AG10803 (cell line): ENCODE measurements around the gene DMBX1.

Experiments used
- DNase-seq: peaks from one replicate; pipeline ENCODE4 v3.0.0; 2010; ENCODE audit warnings: low read depth
- H3K4me3 ChIP-seq: 2 replicates; pipeline ENCODE4 v1.5.1; 2011; ENCODE audit warnings: mild to moderate bottlenecking, low read length, control low read depth
- CTCF ChIP-seq: conservative IDR thresholded peaks from 2 replicates; pipeline ENCODE4 v1.5.1; 2011; ENCODE audit warnings: mild to moderate bottlenecking, low read length, control low read depth, inconsistent platforms

DMBX1 gene

GRCh38 chr1:46530311-46530710, 40.7 kb downstream of the DMBX1 start:
- no peak overlapping the region for H3K4me3 ChIP-seq
- TF ChIP-seq CTCF, result no peak
- DNase-seq, result no peak

- DNase-seq, result no peak
- no peak overlapping the region for H3K4me3 ChIP-seq
- TF ChIP-seq CTCF, result 0 out of 2 replicates have a peak, but pooled peaks have one; percentile 16
Observed at GRCh38 chr1:46530791-46531409, 41.3 kb downstream of the DMBX1 start.

GRCh38 chr1:46532095-46532494, 42.5 kb downstream of the DMBX1 start:
- H3K4me3 ChIP-seq, result no peak overlapping the region

GRCh38 chr1:46532498-46533178, 43.0 kb downstream of the DMBX1 start:
- TF ChIP-seq CTCF, result peak; percentile 55
- peak; percentile 54 for DNase-seq
- peak overlapping the region; percentile 17; the same call in 1 of the 2 replicates for H3K4me3 ChIP-seq

More at GRCh38 chr1:46532095-46532494, 42.5 kb downstream of the DMBX1 start:
- no peak for DNase-seq
- no peak for TF ChIP-seq CTCF

GRCh38 chr1:46533179-46533864, 43.7 kb downstream of the DMBX1 start:
- TF ChIP-seq CTCF, result no peak
- peak; percentile 50 for DNase-seq
- peak overlapping the region; percentile 20 for H3K4me3 ChIP-seq

- TF ChIP-seq CTCF, result peak; percentile 50
- no peak overlapping the region for H3K4me3 ChIP-seq
- DNase-seq, result no peak
Observed at GRCh38 chr1:46535063-46535462, 45.4 kb downstream of the DMBX1 start.
